HG03095 (cell line): ENCODE results near the gene OSBPL2.

ENCODE experiments used
- ATAC-seq: cut with Tn5 transposase; IDR thresholded peaks from one replicate; pipeline ENCODE4 v1.9.1; 2021; ENCODE audit warnings: moderate library complexity; ENCODE audit not compliant: unreplicated experiment

The OSBPL2 gene

GRCh38 chr20:62308102-62308822 lies 69.9 kb downstream of the OSBPL2 start:
- no peak for ATAC-seq

GRCh38 chr20:62309198-62309944 lies 71.0 kb downstream of the OSBPL2 start:
- no peak for ATAC-seq

DNA sequence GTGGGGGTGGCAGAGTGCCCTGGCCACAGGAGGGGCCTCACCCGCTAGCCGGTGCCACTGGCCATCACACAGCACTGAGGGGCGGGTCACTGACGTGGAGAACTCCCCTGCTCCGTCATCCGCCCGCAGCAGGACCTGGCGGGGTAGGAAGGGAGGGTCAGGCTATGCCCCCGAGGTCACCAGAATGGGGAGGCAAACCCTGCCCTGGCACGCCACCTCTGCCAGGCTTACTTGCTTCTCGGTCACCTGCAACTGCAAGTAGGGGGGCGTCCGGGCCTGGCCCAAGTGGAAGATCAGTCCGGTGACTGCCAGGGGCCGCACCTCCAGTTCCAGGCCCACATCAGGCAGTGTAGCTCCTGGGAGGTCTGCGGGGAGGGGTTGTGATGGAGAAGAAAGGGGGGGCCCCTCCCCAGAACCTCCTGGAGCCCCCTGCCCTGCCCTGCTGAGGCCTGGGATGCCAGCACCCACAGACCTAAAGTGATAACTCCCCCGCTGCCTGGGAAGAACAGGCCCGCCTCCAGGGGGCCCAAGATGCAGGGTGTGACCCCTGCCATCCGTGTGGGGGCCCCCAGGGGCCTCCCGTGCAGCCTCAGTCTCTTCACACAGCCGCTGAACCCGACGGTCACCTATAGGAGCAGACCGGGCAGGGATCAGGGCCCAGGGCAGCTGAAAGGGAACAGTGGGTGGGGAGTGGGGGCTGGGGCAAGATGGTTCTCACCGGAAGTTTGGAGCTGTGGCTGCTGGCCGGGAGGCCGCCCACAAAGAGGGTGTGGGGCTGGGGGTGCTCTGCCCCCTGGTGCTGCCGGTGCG lies 71.8 kb downstream of the OSBPL2 start:
- no peak for ATAC-seq

DNA sequence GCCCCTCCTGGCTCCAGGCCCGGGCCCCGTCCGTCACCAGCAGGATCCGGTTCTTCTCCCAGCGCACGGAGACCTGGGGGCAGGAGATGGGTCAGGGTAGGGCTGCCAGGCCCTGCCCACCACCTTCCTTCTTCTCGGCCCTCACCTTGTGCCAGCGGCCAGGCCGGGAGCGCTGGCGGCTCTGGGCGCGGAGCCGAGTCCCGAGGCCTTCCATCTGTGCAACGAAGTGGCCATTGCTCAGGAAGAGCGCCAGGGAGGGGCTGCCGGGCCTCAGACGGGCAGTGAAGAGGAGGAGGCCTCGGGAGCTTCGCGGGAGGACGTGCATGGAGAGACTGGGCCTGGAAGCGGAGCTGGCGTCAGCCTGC lies 72.4 kb downstream of the OSBPL2 start:
- no peak for ATAC-seq

DNA sequence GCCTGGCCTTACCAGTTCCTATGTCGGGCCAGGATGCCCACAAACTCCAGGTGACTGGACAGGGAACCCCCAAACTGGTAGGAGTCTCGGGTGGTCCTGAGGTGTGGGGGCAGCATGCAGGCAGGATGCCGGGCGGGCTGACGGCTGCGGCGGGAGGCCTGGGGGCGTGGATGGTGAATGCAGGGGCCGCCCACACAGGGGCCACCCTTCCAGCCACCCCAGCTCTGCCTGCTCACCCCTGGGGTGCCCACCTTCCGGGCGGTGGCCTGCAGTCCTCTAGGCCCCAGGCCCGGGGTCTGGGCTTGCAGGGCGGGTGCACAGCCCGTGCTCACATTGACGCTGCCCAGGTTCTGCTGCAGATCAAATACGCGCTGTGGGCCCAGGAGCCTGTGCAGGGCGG lies 72.8 kb downstream of the OSBPL2 start:
- no peak for ATAC-seq

GRCh38 chr20:62311832-62312661 lies 73.7 kb downstream of the OSBPL2 start:
- no peak for ATAC-seq

DNA sequence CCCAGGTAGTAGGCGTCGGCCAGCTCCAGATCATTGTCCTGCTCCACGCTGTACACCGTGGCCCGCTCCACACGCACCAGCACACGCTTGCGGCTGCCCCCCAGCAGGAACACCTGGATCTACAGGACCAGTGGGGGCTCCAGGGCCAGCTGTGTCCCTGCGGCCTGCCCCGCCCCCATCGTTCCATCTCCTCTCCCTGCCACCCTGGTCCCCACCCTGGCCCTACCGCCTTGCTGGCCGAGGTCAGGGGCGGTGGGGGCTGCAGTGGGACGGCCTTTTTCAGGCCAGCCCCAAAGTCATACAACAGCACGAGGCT lies 74.3 kb downstream of the OSBPL2 start:
- ATAC-seq: no peak

DNA sequence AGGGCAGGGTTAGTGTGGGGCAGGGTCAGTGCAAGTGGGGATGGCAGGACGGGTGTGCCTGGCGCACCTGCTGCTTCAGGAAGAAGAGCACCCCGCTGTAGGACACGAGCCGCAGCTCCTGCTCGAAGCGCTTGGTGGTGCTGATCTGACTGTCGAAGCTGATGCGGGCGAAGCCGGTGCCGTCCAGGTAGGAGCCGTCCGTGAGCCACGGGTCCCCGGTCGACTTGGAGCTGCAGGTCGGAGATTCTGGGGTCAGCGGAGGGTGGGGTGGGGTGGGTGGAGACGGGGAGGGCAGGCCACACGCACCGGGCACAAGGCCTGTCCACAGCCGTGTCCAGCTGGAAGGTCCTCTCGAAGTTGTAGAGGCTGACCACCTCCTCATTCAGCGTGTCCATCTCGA lies 74.7 kb downstream of the OSBPL2 start:
- ATAC-seq: no peak

DNA sequence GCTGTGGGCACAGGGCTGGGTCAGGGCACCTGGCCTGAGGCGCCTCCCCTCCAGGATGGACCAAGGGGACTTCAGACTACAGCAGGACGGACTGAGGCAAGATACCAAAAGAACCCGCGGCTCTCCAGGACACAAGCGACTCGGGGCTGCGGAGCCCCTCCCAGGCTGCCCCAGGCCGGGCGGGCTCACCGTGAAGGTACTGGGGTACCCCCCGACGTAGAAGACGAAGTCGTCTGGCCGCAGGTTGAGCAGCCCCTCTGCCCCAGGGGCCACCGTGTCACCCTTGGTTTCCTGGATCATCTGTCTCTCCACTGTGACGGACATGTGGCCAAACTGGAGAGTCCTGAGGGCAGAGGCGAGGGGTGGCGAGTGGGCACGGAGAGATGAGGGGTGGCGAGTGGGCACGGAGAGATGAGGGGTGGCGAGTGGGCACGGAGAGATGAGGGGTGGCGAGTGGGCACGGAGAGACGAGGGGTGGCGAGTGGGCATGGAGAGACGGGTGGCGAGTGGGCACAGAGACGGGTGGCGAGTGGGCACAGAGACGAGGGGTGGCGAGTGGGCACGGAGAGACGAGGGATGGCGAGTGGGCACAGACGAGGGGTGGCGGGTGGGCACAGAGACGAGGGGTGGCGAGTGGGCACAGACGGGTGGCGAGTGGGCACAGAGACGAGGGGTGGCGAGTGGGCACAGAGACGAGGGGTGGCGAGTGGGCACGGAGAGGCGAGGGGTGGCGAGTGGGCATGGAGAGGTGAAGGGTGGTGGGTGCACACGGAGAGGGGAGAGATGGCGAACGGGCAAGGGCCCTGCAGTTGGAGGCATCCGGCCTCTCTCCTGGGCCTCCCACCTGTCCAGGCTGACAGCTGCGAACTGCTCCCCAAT lies 75.4 kb downstream of the OSBPL2 start:
- ATAC-seq: no peak

GRCh38 chr20:62314339-62314638 lies 76.0 kb downstream of the OSBPL2 start:
- no peak for ATAC-seq

GRCh38 chr20:62314711-62315302 lies 76.5 kb downstream of the OSBPL2 start:
- no peak for ATAC-seq

DNA sequence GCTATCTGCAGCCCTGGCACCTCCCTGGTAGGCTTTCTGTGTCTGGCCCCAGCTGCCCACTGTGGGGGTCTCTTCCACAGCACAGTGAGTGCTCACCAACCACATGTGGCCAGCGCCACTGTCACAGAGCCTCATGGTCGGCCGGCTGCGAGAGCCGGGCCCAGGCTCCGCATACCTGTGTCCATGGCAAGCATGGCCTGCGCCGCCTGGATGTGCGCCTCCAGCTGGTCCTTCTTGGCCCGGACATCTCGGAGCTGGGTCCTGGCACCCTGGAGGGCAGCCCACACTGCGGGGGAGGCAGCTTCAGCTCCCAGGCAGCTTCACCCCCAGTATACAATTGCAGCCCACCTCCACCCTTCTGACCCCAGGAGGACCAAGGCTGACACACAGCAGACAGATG lies 77.5 kb downstream of the OSBPL2 start:
- ATAC-seq: no peak

DNA sequence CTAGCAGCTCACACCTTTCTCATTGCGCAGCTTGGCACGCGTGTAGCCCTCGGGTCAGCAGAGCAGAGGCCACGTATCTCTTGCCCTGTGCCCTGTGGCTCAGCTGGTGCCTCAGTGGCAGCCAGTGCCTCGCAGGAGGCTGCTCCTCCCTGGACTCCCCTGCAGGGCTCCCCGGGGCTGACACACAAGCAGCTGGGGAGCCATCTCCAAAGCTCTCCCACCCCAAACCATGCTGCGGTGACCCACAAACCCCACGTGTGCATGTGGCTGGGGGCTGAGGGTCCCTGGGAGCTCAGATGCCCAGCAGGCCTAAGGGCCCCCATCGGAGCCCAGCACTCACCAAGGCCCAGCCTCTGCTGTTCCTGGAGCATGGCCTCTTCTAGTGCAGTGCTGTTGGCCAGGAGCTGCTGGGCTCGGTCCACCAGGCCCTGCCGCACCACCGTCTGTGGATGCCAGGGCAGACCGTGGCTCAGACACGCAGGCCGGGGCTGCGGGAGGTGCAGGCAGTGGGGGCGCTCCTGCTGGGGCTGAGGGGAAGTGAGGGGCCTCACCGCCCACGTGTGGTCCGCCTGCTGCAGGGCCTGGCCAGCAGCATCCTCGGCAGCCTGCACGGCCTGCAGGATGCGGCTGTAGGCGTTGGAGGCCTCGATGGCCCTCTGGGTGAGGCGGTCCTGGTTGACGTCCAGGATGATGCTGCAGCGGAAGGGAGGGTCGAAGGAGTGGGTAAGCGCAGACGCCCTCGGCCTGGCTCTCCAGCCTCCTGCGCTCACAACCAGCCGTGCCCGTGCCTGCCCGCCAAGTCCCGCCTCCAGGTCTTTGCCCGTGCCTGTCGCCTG lies 78.2 kb downstream of the OSBPL2 start:
- ATAC-seq: no peak

DNA sequence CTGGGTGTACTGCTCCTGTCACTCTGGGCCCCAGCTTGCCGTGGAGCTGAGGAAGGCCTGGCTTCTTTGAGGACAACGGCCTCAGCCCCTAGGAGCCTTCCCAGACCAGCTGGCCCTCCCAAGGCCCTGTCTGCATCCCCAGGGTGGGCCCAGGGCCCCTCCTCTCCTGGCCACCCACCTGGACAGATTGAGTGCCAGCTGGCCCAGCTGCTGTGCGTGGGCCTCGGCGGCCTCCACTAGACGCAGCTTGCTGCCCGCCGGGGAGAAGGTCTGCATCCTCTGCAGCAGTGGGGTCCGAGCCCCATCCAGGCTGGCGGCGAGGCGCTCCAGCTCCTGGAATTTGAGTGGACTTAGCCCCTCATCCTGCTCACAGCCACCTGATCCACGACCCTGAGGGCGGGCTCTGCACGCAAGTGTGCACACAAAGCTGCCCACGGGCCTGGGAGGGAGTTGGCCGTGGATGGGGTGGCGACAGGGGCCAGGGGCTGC lies 78.9 kb downstream of the OSBPL2 start:
- no peak for ATAC-seq

DNA sequence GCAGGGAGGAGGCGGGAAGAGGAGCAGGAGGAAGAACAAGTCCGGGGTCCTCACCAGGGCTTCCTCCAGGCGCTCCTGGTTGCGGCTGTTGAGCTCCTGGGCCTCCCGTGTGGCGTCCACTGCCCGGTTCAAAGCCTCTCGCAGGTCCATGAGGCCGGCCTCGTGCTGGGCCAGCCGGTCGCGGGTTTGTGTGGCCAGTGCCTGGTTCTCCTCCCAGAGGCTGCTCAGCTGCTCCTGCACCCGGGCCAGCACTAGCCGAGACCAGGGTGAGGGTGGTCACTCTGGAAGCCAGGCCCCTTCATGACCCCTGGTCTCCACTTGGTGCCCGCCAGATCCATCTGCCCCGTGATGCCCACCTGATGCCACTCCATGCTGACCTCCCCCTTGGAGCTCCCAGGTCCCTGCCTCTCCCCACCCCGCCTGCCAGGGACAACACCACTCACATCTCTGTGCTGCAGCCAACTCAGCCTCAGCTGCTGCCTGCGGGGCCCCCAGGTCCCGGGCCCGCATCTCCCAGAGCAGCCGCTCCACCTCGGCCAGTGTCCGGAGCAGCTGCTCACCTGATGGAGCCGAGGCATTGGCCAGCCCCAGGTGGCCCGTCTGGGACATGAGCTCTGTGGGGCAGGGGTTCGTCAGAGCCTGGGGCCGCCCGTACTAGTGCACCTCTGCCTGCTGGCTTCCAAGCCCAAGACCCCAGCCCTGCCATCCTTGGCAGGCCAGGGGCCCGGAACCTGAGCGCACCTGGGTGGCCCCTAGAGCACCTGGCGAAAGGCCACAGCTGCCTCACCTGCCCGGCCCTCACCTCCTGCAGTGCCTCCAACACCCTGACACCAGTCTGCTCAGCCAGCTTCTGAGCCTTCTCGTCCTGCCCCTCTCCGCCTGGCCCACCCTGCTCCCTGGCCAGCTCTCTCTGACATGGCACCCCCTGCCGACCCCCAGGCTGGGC lies 80.4 kb downstream of the OSBPL2 start:
- ATAC-seq: no peak

GRCh38 chr20:62319346-62319909 lies 81.1 kb downstream of the OSBPL2 start:
- no peak for ATAC-seq

DNA sequence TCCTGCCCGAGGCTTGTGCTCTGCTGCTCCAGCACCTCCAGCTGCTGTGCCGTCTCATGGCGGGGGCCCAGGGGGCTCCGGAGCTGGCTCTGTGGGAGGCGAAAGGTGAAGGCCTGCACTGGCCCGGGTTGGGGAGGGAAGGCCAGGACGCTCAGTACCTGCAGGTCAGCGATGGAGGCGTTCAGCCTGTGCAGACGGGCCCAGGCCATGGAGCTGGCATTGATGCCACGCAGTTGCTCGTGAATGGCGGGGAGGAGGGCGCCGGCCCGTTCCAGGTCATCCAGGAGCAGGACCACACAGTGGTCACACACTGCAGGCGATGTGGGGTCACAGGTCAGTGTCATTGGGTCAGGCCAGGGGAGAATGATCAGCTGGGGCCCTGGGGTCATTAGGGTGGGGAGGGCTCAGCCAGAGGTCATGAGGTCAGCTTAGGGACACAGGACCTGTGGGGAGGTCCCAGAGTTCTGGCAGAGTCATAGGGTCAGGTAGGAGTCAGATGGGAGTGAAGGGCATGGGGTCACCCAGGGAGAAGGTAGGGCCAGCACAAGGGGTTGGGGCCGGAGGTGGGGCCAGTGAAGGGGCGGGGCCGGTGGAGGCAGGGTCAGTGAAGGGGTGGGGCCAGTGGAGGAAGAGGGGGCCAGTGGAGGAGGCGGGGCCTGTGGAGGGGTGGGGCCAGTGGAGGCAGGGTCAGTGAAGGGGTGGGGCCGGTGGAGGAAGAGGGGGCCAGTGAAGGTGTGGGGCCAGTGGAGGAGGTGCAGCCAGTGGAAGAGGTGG lies 82.4 kb downstream of the OSBPL2 start:
- ATAC-seq: no peak
